Transverse colon (tissue), 4 donors: ENCODE measurements around the gene CCDC9B. TPM values are rescaled to one million over a fixed set of nuclear protein-coding genes. Genes with fewer than 3 reads are reported as not detected.

Experiments
- DNase-seq: peaks from one replicate; pipeline ENCODE4 v3.0.0-alpha.2; 2019
- H3K27ac ChIP-seq, 4 donors: fragments of 200-600 bp; sonication (generic); 2 replicates each; pipeline ENCODE4 v1.5.1; 2016 to 2018; ENCODE audit warnings: inconsistent platforms in 4 of 4
- H3K27me3 ChIP-seq: fragments of 200-600 bp; sonication (generic); 2 replicates; pipeline ENCODE4 v1.5.1; 2017; ENCODE audit warnings: inconsistent platforms
- H3K36me3 ChIP-seq, 4 donors: fragments of 200-600 bp; sonication (generic); 2 replicates each; pipeline ENCODE4 v1.5.1; 2017 to 2019; ENCODE audit warnings: inconsistent platforms in 4 of 4
- H3K4me1 ChIP-seq, 4 donors: fragments of 200-600 bp; sonication (generic); 2 replicates each; pipeline ENCODE4 v1.5.1; 2017 to 2020; ENCODE audit warnings: inconsistent platforms in 4 of 4
- H3K4me3 ChIP-seq, 4 donors: fragments of 200-600 bp; sonication (generic); 1 replicate in 1 of 4; 2 replicates in 3 of 4; pipeline versions ENCODE4 v1.5.1 to v1.6.1; 2017 to 2019; ENCODE audit warnings: inconsistent platforms in 4 of 4
- H3K9me3 ChIP-seq, 2 donors: fragments of 200-600 bp; sonication (generic); 2 replicates each; pipeline ENCODE4 v1.5.1; 2017 to 2019; ENCODE audit warnings: inconsistent platforms in 2 of 2
- CTCF ChIP-seq, 5 experiments: fragments of 200-600 bp in 3 of 5; fragments of 450-650 bp in 2 of 5; sonication (generic) in 3 of 5; IDR thresholded peaks; 1 replicate in 2 of 5; 2 replicates in 3 of 5; pipeline ENCODE4 v1.5.1; 2016 to 2017; ENCODE audit warnings: antibody characterized with exemption in 5 of 5, inconsistent platforms in 3 of 5, mild to moderate bottlenecking in 2 of 5, moderate library complexity in 1 of 5
- EP300 ChIP-seq: sonication (generic); formaldehyde crosslinking; IDR thresholded peaks from one replicate; pipeline ENCODE4 v1.6.1; 2017; ENCODE audit warnings: antibody characterized with exemption, low read depth
- POLR2A ChIP-seq: fragments of 450-650 bp; IDR thresholded peaks from one replicate; pipeline ENCODE4 v1.6.1; 2016; ENCODE audit warnings: antibody characterized with exemption, mild to moderate bottlenecking, moderate library complexity
- POLR2AphosphoS5 ChIP-seq, 3 donors: sonication (generic); formaldehyde crosslinking; IDR thresholded peaks; one replicate each; pipeline ENCODE4 v1.6.1; 2016; ENCODE audit warnings: antibody characterized with exemption in 3 of 3
- WGBS, 2 donors: methylation state at CpG; one replicate each; pipeline ENCODE4 v1.1.5; 2018; ENCODE audit warnings: low coverage in 1 of 2; 5-methylcytosine and 5-hydroxymethylcytosine counted together
- in situ Hi-C, 4 donors: fragments of 200-750 bp; cut with MboI; loops; one replicate each; pipeline versions ENCODE4 v1.15.0 to v1.15.1; 2017; ENCODE audit warnings: low sequenced_read_pairs in 3 of 4, low pct_ligation_motif_present in 1 of 4, low pct_unique_long_range_greater_than_20kb in 1 of 4
- intact Hi-C: fragments of 100-400 bp; cut with DNase I; formaldehyde crosslinking; loops from one replicate; pipeline ENCODE4 v1.15.1; 2023; ENCODE audit warnings: low total_unique reads
- total RNA-seq, 4 donors: library from RNA; depleted of rRNA; stranded (reverse); fragments of >200 nt; gene quantifications; one replicate each; pipeline ENCODE4 v1.1.0, GENCODE V29; 2016

CCDC9B gene
- total RNA-seq, 4 donors from 2014 or later: 22.0 to 49.4 (median 36.9) TPM

- Histone ChIP-seq H3K4me3 (peak overlapping the region in 1 of 4 donors; percentile 6), H3K36me3 (no peaks in the 10 kb centered on the region), H3K9me3 (no peaks in the 10 kb centered on the region), H3K27ac (peak overlapping the region; percentile 95 to 98 (median 96)), H3K4me1 (peaks cover 39 to 100% (median 76%) of the 10 kb centered on the region in 4 donors), H3K27me3 (no peaks in the 10 kb centered on the region)
- TF ChIP-seq CTCF (IDR thresholded peaks at IDR 0.05) (no peak), EP300 (no peak), POLR2AphosphoS5 (IDR thresholded peaks at IDR 0.05) (no peak), POLR2A (no peak)
- no peak for DNase-seq
- WGBS, 2 donors: 70% methylated on average over 5 of the region's 19 CpGs; no CpG with 5 or more reads in 1 of the 2 donors
- intact Hi-C loops: no loop called here
- in situ Hi-C loops: no loop called here
Observed at GRCh38 chr15:40337597-40337996, 3.1 kb downstream of the CCDC9B start.

GRCh38 chr15:40336744-40337122 is 4.0 kb downstream of the CCDC9B start:
- H3K27ac ChIP-seq: peak overlapping the region; percentile 95 to 98 (median 96)

GRCh38 chr15:40335938-40336743 is 4.6 kb downstream of the CCDC9B start:
- Histone ChIP-seq H3K36me3 (no peaks in the 10 kb centered on the region), H3K4me1 (peaks cover 31 to 95% (median 63%) of the 10 kb centered on the region in 4 donors)

More at GRCh38 chr15:40336744-40337122, 4.0 kb downstream of the CCDC9B start:
- H3K27me3 ChIP-seq: no peaks in the 10 kb centered on the region
- H3K4me3 ChIP-seq: no peak overlapping the region
- intact Hi-C loops: no loop called here
- in situ Hi-C loops: no loop called here
- TF ChIP-seq POLR2A: no peak
- no peak for TF ChIP-seq CTCF (IDR thresholded peaks at IDR 0.05)
- TF ChIP-seq POLR2AphosphoS5 (IDR thresholded peaks at IDR 0.05): no peak
- TF ChIP-seq EP300: no peak
- WGBS, 2 donors: 69% methylated on average over 5 of the region's 5 CpGs; no CpG with 5 or more reads in 1 of the 2 donors
- no peaks in the 10 kb centered on the region for H3K9me3 ChIP-seq
- H3K4me1 ChIP-seq: peaks cover 35 to 99% (median 69%) of the 10 kb centered on the region in 4 donors
- no peaks in the 10 kb centered on the region for H3K36me3 ChIP-seq
- DNase-seq: no peak

More at GRCh38 chr15:40335938-40336743, 4.6 kb downstream of the CCDC9B start:
- in situ Hi-C loops (no loop called here), intact Hi-C loops (no loop called here)
- WGBS, 2 donors: 76 to 91% methylated on average over 2 to 13 of the region's 13 CpGs
- Histone ChIP-seq H3K4me3 (no peak overlapping the region), H3K9me3 (no peaks in the 10 kb centered on the region), H3K27me3 (no peaks in the 10 kb centered on the region), H3K27ac (peak overlapping the region; percentile 95 to 98 (median 96))
- no peak for DNase-seq
- TF ChIP-seq EP300 (no peak), POLR2A (no peak), CTCF (IDR thresholded peaks at IDR 0.05) (no peak), POLR2AphosphoS5 (IDR thresholded peaks at IDR 0.05) (no peak)
